Activated CD8-positive, alpha-beta memory T cell treated with anti-CD3 and anti-CD28 coated beads for 24 hours (primary cell): ENCODE measurements around the gene CAPZB.

Experiments
- DNase-seq: peaks from one replicate; pipeline ENCODE4 v3.0.0-alpha.2; 2020

CAPZB gene

GRCh38 chr1:19363536-19364152 lies 121.7 kb downstream of the CAPZB start:
- DNase-seq: no peak

- DNase-seq: no peak
These were observed 123.7 kb downstream of the CAPZB start for GRCh38 chr1:19361611-19362147.

- DNase-seq: no peak
These were observed 124.3 kb downstream of the CAPZB start for GRCh38 chr1:19360843-19361610.

- no peak for DNase-seq
These were observed 124.9 kb downstream of the CAPZB start for GRCh38 chr1:19360432-19360831.

- no peak for DNase-seq
These were observed 125.3 kb downstream of the CAPZB start for GRCh38 chr1:19360016-19360415.

- no peak for DNase-seq
These were observed 126.0 kb downstream of the CAPZB start for GRCh38 chr1:19359357-19359756.

- DNase-seq: no peak
These were observed 126.6 kb downstream of the CAPZB start for GRCh38 chr1:19358710-19359109.

GRCh38 chr1:19357299-19357986 lies 127.9 kb downstream of the CAPZB start:
- DNase-seq: no peak

- DNase-seq: no peak
These were observed 129.1 kb downstream of the CAPZB start for GRCh38 chr1:19356266-19356665.

GRCh38 chr1:19354531-19354981 lies 130.8 kb downstream of the CAPZB start:
- DNase-seq: no peak

GRCh38 chr1:19353596-19353995 lies 131.7 kb downstream of the CAPZB start:
- DNase-seq: no peak

GRCh38 chr1:19352839-19353238 lies 132.5 kb downstream of the CAPZB start:
- DNase-seq: no peak

- DNase-seq: no peak
These were observed 133.5 kb downstream of the CAPZB start for GRCh38 chr1:19351873-19352272.

- no peak for DNase-seq
These were observed 134.8 kb downstream of the CAPZB start for GRCh38 chr1:19350566-19350965.

GRCh38 chr1:19349999-19350398 lies 135.3 kb downstream of the CAPZB start:
- DNase-seq: no peak

GRCh38 chr1:19348441-19349198 lies 136.7 kb downstream of the CAPZB start:
- DNase-seq: no peak

GRCh38 chr1:19347533-19348172 lies 137.7 kb downstream of the CAPZB start:
- no peak for DNase-seq

GRCh38 chr1:19346026-19346425 lies 139.3 kb downstream of the CAPZB start:
- DNase-seq: no peak

GRCh38 chr1:19345391-19345790 lies 139.9 kb downstream of the CAPZB start:
- DNase-seq: no peak

GRCh38 chr1:19344831-19345230 lies 140.5 kb downstream of the CAPZB start:
- DNase-seq: no peak

GRCh38 chr1:19344372-19344810 lies 140.9 kb downstream of the CAPZB start:
- DNase-seq: peak; percentile 78

GRCh38 chr1:19343617-19344350 lies 141.6 kb downstream of the CAPZB start:
- no peak for DNase-seq
